ENCODE data around the gene CDC73.
"Not testable (repeated sequence)": the region's sequence is repeated elsewhere in the genome, so short reads cannot be mapped to it uniquely, and the experiment has no call there.

The CDC73 gene

GRCh38 chr1:193270996-193271395 is 149.2 kb downstream of the CDC73 start:
- no peak for FAIRE-seq
- no peak for DNase-seq (ENCODE audit: insufficient read length, low spot score)

GRCh38 chr1:193275773-193276172 is 153.9 kb downstream of the CDC73 start:
- FAIRE-seq: no peak
- DNase-seq (ENCODE audit: insufficient read length, low spot score): no peak

GRCh38 chr1:193278968-193279367 is 157.1 kb downstream of the CDC73 start:
- no peak for FAIRE-seq
- DNase-seq (ENCODE audit: insufficient read length, low spot score): no peak

- DNase-seq (ENCODE audit: insufficient read length, low spot score): no peak
- FAIRE-seq: no peak
Measured at GRCh38 chr1:193281894-193282293, 160.1 kb downstream of the CDC73 start.

GRCh38 chr1:193283016-193283415 is 161.2 kb downstream of the CDC73 start:
- FAIRE-seq: no peak
- no peak for DNase-seq (ENCODE audit: insufficient read length, low spot score)

GRCh38 chr1:193284219-193284618 is 162.4 kb downstream of the CDC73 start:
- FAIRE-seq: no peak
- DNase-seq (ENCODE audit: insufficient read length, low spot score): no peak

- DNase-seq (ENCODE audit: insufficient read length, low spot score) (no peak), FAIRE-seq (no peak)
Measured at GRCh38 chr1:193285641-193286040, 163.8 kb downstream of the CDC73 start.

GRCh38 chr1:193288548-193289080 is 166.8 kb downstream of the CDC73 start:
- DNase-seq (ENCODE audit: insufficient read length, low spot score); FAIRE-seq: not testable (repeated sequence)

- FAIRE-seq (no peak), DNase-seq (ENCODE audit: insufficient read length, low spot score) (no peak)
Measured at GRCh38 chr1:193293726-193294125, 171.9 kb downstream of the CDC73 start.

GRCh38 chr1:193299038-193299437 is 177.2 kb downstream of the CDC73 start:
- no peak for DNase-seq (ENCODE audit: insufficient read length, low spot score)

GRCh38 chr1:193301746-193302145 is 179.9 kb downstream of the CDC73 start:
- FAIRE-seq: no peak
- no peak for DNase-seq (ENCODE audit: insufficient read length, low spot score)

More at GRCh38 chr1:193299038-193299437, 177.2 kb downstream of the CDC73 start:
- no peak for FAIRE-seq

- DNase-seq (ENCODE audit: insufficient read length, low spot score): no peak
- FAIRE-seq: no peak
Measured at GRCh38 chr1:193303849-193304248, 182.0 kb downstream of the CDC73 start.

Data from HTR-8/SVneo (cell line).